Peyer's patch (tissue), 4 donors: ENCODE measurements around the gene TIMM8A.

ENCODE experiments used
- POLR2A ChIP-seq, 2 donors: fragments of 450-650 bp; IDR thresholded peaks; one replicate each; pipeline ENCODE4 v1.5.1; 2017; ENCODE audit warnings: antibody characterized with exemption in 2 of 2, mild to moderate bottlenecking in 2 of 2, moderate library complexity in 2 of 2
- TF ChIP-seq, protein P1 (sequence below), 6 experiments: fragments of 450-650 bp in 4 of 6; fragments of 200-600 bp in 2 of 6; sonication (generic) in 1 of 6; IDR thresholded peaks; one replicate each; pipeline ENCODE4 v1.5.1; 2017 to 2019; ENCODE audit warnings: antibody characterized with exemption in 6 of 6, mild to moderate bottlenecking in 3 of 6, moderate library complexity in 1 of 6

DNA sequence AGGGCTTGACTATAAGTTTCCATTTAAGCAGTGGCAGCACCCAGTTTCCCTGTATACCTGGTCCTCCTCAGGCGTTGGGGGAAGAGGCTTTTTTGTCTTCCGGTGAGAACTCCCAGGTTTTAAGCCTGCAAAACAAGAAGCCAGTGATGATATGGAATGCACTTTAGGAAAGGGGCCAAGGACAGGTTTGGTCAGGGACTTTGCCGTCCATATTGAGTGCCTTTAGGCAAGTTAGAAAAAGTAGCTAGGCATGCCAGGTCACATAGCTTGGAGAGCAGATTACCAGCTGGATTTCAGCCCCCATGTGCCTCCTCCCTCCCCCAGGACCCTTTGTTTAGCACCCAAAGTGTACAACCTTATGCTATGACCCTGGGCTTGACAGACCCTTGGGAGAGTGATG lies 13.6 kb upstream of the TIMM8A start:
- TF ChIP-seq, protein P1, sequence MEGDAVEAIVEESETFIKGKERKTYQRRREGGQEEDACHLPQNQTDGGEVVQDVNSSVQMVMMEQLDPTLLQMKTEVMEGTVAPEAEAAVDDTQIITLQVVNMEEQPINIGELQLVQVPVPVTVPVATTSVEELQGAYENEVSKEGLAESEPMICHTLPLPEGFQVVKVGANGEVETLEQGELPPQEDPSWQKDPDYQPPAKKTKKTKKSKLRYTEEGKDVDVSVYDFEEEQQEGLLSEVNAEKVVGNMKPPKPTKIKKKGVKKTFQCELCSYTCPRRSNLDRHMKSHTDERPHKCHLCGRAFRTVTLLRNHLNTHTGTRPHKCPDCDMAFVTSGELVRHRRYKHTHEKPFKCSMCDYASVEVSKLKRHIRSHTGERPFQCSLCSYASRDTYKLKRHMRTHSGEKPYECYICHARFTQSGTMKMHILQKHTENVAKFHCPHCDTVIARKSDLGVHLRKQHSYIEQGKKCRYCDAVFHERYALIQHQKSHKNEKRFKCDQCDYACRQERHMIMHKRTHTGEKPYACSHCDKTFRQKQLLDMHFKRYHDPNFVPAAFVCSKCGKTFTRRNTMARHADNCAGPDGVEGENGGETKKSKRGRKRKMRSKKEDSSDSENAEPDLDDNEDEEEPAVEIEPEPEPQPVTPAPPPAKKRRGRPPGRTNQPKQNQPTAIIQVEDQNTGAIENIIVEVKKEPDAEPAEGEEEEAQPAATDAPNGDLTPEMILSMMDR (IDR thresholded peaks at IDR 0.05), result no peak
- TF ChIP-seq POLR2A (IDR thresholded peaks at IDR 0.05), result no peak
